CD14-positive monocyte (primary cell): ENCODE results near the gene PHF13. TPM values are rescaled to one million over a fixed set of nuclear protein-coding genes. Genes with fewer than 3 reads are reported as not detected.

ENCODE experiments used
- DNase-seq, 3 donors: peaks; one replicate each; pipeline ENCODE4 v3.0.0-alpha.2; 2011 to 2022
- H2AFZ ChIP-seq: 2 replicates; pipeline ENCODE4 v1.6.0; 2012; ENCODE audit warnings: mild to moderate bottlenecking, low read depth, low read length, inconsistent platforms; ENCODE audit not compliant: insufficient read depth, poor library complexity, severe bottlenecking
- H3K27ac ChIP-seq, 2 donors: 1 replicate in 1 of 2; 2 replicates in 1 of 2; pipeline ENCODE4 v1.5.1; 2012 to 2013; ENCODE audit warnings: low read length in 2 of 2, control low read depth in 1 of 2, inconsistent platforms in 1 of 2, low read depth in 1 of 2, mild to moderate bottlenecking in 1 of 2
- H3K27me3 ChIP-seq, 2 donors: one replicate each; pipeline versions ENCODE4 v1.6.0 to v1.6.1; 2011 to 2013; ENCODE audit warnings: low read length in 2 of 2; ENCODE audit not compliant: control insufficient read depth in 2 of 2, insufficient read depth in 2 of 2
- H3K36me3 ChIP-seq, 2 donors: replicated peaks in 1 of 2; 1 replicate in 1 of 2; 2 replicates in 1 of 2; pipeline versions ENCODE4 v1.5.1 to v1.6.1; 2012 to 2013; ENCODE audit warnings: low read length in 2 of 2, control low read depth in 1 of 2, inconsistent platforms in 1 of 2, mild to moderate bottlenecking in 1 of 2; ENCODE audit not compliant: insufficient read depth in 2 of 2, control insufficient read depth in 1 of 2
- H3K4me1 ChIP-seq, 2 donors: 1 replicate in 1 of 2; 2 replicates in 1 of 2; pipeline versions ENCODE4 v1.5.1 to v1.6.1; 2012 to 2013; ENCODE audit warnings: low read length in 2 of 2, control low read depth in 1 of 2, inconsistent platforms in 1 of 2, mild to moderate bottlenecking in 1 of 2, moderate library complexity in 1 of 2; ENCODE audit not compliant: insufficient read depth in 2 of 2, control insufficient read depth in 1 of 2
- H3K4me2 ChIP-seq: replicated peaks from 2 replicates; pipeline ENCODE3; 2012; ENCODE audit warnings: low read length, moderate library complexity, mild to moderate bottlenecking; ENCODE audit not compliant: poor library complexity, severe bottlenecking; ENCODE audit errors: extremely low read depth
- H3K4me3 ChIP-seq, 3 experiments: fragments of 200-600 bp in 1 of 3; sonication (generic) in 1 of 3; replicated peaks in 1 of 3; 1 replicate in 2 of 3; 2 replicates in 1 of 3; pipeline ENCODE4 v1.5.1; 2011 to 2013; ENCODE audit warnings: low read length in 3 of 3, mild to moderate bottlenecking in 3 of 3, control low read depth in 2 of 3, low read depth in 2 of 3, inconsistent platforms in 1 of 3, moderate library complexity in 1 of 3
- H3K79me2 ChIP-seq: 2 replicates; pipeline ENCODE4 v1.6.0; 2012; ENCODE audit warnings: mild to moderate bottlenecking, control low read depth, inconsistent platforms, low read length, moderate library complexity; ENCODE audit not compliant: insufficient read depth
- H3K9ac ChIP-seq: 2 replicates; pipeline ENCODE4 v1.6.0; 2017; ENCODE audit warnings: low read length, mild to moderate bottlenecking; ENCODE audit not compliant: insufficient read depth, poor library complexity, severe bottlenecking
- H3K9me3 ChIP-seq, 2 donors: replicated peaks in 1 of 2; 1 replicate in 1 of 2; 2 replicates in 1 of 2; pipeline versions ENCODE4 v1.5.1 to v1.6.1; 2012 to 2013; ENCODE audit warnings: low read length in 2 of 2, control low read depth in 1 of 2; ENCODE audit not compliant: control insufficient read depth in 1 of 2, insufficient read depth in 1 of 2
- H4K20me1 ChIP-seq: 2 replicates; pipeline ENCODE4 v1.6.0; 2012; ENCODE audit warnings: mild to moderate bottlenecking, low read length, control low read depth, moderate library complexity; ENCODE audit not compliant: insufficient read depth
- H3K27ac Mint-ChIP-seq, 7 donors: one replicate each; pipeline ENCODE4 v1.8.0; 2020; ENCODE audit warnings: mild to moderate bottlenecking in 7 of 7, mixed read lengths in 7 of 7, moderate library complexity in 6 of 7, inconsistent platforms in 2 of 7
- H3K27me3 Mint-ChIP-seq, 3 donors: one replicate each; pipeline ENCODE4 v1.8.0; 2021 to 2022; ENCODE audit warnings: low read depth in 3 of 3, mild to moderate bottlenecking in 3 of 3, mixed read lengths in 3 of 3, moderate library complexity in 3 of 3, inconsistent platforms in 1 of 3
- H3K36me3 Mint-ChIP-seq, 2 donors: one replicate each; pipeline ENCODE4 v1.8.0; 2020; ENCODE audit warnings: mixed read lengths in 2 of 2, inconsistent platforms in 1 of 2, mild to moderate bottlenecking in 1 of 2
- H3K4me1 Mint-ChIP-seq: one replicate; pipeline ENCODE4 v1.8.0; 2020; ENCODE audit warnings: mild to moderate bottlenecking, mixed read lengths
- H3K4me3 Mint-ChIP-seq, 2 donors: one replicate each; pipeline ENCODE4 v1.8.0; 2020; ENCODE audit warnings: mild to moderate bottlenecking in 2 of 2, mixed read lengths in 2 of 2, moderate library complexity in 1 of 2
- H3K9me3 Mint-ChIP-seq, 7 donors: one replicate each; pipeline ENCODE4 v1.8.0; 2020 to 2022; ENCODE audit warnings: mixed read lengths in 7 of 7, mild to moderate bottlenecking in 6 of 7, moderate library complexity in 6 of 7, inconsistent platforms in 2 of 7
- CTCF ChIP-seq: fragments of 200-600 bp; IDR thresholded peaks from one replicate; pipeline ENCODE4 v1.8.0; 2022; ENCODE audit warnings: antibody characterized with exemption, mild to moderate bottlenecking
- WGBS: methylation state at CpG from one replicate; pipeline ENCODE4 v1.1.5; 2013; ENCODE audit warnings: missing lambda C conversion rate; ENCODE audit not compliant: insufficient coverage; 5-methylcytosine and 5-hydroxymethylcytosine counted together
- intact Hi-C, 2 donors: fragments of 100-400 bp; cut with micrococcal nuclease; formaldehyde crosslinking; loops; one replicate each; pipeline versions ENCODE4 v1.15.0 to v1.15.1; 2023
- polyA plus RNA-seq, 3 donors: library from polyadenylated mRNA; depleted of rRNA in 1 of 3; unstranded in 2 of 3; stranded (reverse) in 1 of 3; fragments of 300-500 nt in 2 of 3; fragments of >200 nt in 1 of 3; fragmentation: Illumina TruSeq in 2 of 3; gene quantifications; 1 replicate in 2 of 3; 2 replicates in 1 of 3; pipeline ENCODE4 v1.2.3, GENCODE V29; 2012 to 2021

Gene PHF13
- polyA plus RNA-seq, 3 donors: 1.0 to 7.3 (median 1.7) TPM

GRCh38 chr1:6602669-6603237 lies 10.8 kb upstream of the PHF13 start, which contains the start of gene KLHL21:
Gene KLHL21, minus strand, starts transcription at chr1:6602869. Its CDS starts 52 bp downstream, at chr1:6602817.
- peaks cover 40 to 55% of the 10 kb centered on the region in 2 donors for H3K4me1 ChIP-seq
- no peaks in the 10 kb centered on the region for H3K27me3 ChIP-seq
- WGBS: under 1% methylated on average over 73 of the region's 84 CpGs
- peak within 1 kb of the TSS; percentile 97 for H3K9ac ChIP-seq
- H3K79me2 ChIP-seq: peaks cover 47% of the 10 kb centered on the region
- intact Hi-C loops: loop anchor here in 1 of 2 donors (1.0 to 10.0 kb wide), 2 partner anchors 11 to 182 kb away; partner anchors contain the start of genes CAMTA1 and PHF13
- H3K36me3 Mint-ChIP-seq: peaks cover 8 to 19% of the 10 kb centered on the region in 2 donors
- TF ChIP-seq CTCF: no peak
- peak within 1 kb of the TSS; percentile 98 to 99 for H3K27ac ChIP-seq
- no peaks in the 10 kb centered on the region for H3K9me3 ChIP-seq
- peaks cover 33% of the 10 kb centered on the region for H3K4me1 Mint-ChIP-seq
- H3K36me3 ChIP-seq: peaks cover 3 to 5% of the 10 kb centered on the region in 2 donors
- H3K27me3 Mint-ChIP-seq: peaks cover 3 to 9% (median 9%) of the 10 kb centered on the region in 3 donors
- H2AFZ ChIP-seq: peak within 1 kb of the TSS; percentile 84
- H3K4me3 ChIP-seq: peak within 1 kb of the TSS; percentile 74 to 93 (median 78)
- peak; percentile 86 to 93 (median 90) for DNase-seq
- H4K20me1 ChIP-seq: peaks cover 46% of the 10 kb centered on the region
- peak within 1 kb of the TSS; percentile 94 for H3K4me2 ChIP-seq
- H3K4me3 Mint-ChIP-seq: peak within 1 kb of the TSS; percentile 89 to 95
- H3K9me3 Mint-ChIP-seq: peaks cover 0 to 2% (median 0%) of the 10 kb centered on the region in 7 donors
- peak within 1 kb of the TSS; percentile 97 to 99 (median 98) for H3K27ac Mint-ChIP-seq

GRCh38 chr1:6603238-6603914 lies 10.2 kb upstream of the PHF13 start:
- peak overlapping the region; percentile 58 to 93 (median 74) for H3K4me3 ChIP-seq
- Mint-ChIP-seq H3K4me1 (peaks cover 32% of the 10 kb centered on the region), H3K27ac (peak overlapping the region; percentile 97 to 99 (median 98)), H3K4me3 (peak overlapping the region; percentile 86 to 87), H3K27me3 (peaks cover 8 to 9% (median 9%) of the 10 kb centered on the region in 3 donors), H3K36me3 (peaks cover 3 to 13% of the 10 kb centered on the region in 2 donors), H3K9me3 (peaks cover 0 to 2% (median 0%) of the 10 kb centered on the region in 7 donors)
- H3K9ac ChIP-seq: peak overlapping the region; percentile 97
- H3K27ac ChIP-seq: peak overlapping the region; percentile 98 to 99
- TF ChIP-seq CTCF: no peak
- H3K79me2 ChIP-seq: peaks cover 40% of the 10 kb centered on the region
- H3K4me2 ChIP-seq: peak overlapping the region; percentile 94
- under 1% methylated on average over 24 of the region's 36 CpGs for WGBS
- peak; percentile 59 to 73 (median 70) for DNase-seq
- no peaks in the 10 kb centered on the region for H3K9me3 ChIP-seq
- peaks cover 40% of the 10 kb centered on the region for H4K20me1 ChIP-seq
- H3K36me3 ChIP-seq: no peaks in the 10 kb centered on the region
- peaks cover 35 to 51% of the 10 kb centered on the region in 2 donors for H3K4me1 ChIP-seq
- H3K27me3 ChIP-seq: no peaks in the 10 kb centered on the region
- intact Hi-C loops: loop anchor here in 1 of 2 donors (1.0 to 10.0 kb wide), 2 partner anchors 10 to 181 kb away; partner anchors contain the start of genes CAMTA1 and PHF13
- H2AFZ ChIP-seq: peak overlapping the region; percentile 84
